NCI-H1694 (cell line): Measurements from ENCODE around the gene MTARC2.

ENCODE experiments used
- DNase-seq: peaks from one replicate; lab custom pipeline; 2025; lab: John Stamatoyannopoulos, UW

MTARC2 gene

DNA sequence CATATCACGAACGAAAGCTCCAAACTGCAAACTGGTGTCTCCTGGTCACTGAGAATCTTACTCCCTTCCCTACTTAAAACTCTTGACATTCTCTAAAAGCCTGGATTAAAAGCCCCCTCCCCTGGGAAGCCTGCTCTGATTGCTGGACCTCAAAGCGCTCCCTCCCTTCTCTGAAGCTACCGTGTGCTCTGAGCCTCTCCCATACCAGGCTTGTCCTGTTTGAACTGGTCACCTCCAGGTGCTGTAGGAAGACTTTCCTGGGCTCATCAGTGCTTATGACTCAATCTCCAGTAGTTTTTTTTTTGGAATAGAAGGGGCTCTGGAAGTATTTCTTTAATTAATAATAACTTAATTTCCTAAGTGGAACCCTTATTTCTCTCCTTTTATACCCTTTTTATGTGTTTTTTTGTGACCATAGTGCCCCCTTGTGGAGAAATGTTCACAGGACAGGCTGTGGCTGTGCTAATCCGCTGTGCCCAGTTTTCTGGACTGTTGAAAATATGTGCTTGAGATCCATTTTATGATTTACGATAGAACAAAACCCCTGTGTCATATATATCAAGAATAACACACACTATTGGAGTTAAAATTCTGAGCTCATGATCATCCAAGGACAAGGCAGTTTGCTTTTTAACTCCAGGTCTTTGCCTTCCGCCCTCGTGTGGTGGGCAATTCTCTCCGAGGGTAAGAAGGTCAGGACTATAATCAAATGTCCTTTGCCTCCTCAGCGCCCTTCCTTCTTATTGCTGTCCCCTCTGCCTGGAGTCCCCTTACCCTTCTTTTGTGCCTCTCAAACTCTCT is 55.5 kb downstream of the MTARC2 start:
- DNase-seq, result peak; percentile 28

DNA sequence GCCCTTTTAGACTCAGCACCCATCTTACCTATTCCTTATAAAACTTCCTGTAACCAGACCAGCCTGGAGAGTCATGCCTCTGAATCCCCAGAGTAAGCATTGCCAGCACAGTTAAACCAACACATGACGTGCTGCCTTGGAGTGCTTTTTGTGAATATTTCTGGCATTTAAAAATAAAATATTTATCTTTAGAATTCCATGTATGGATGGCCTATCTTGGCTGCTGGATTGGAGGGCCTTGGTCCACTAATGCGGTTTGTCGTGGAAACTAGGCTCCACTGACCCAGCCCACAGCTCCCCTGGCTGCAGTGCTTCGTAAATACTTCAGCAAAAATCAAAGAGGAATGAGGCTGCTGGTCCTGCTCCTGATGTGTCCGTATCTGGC is 56.1 kb downstream of the MTARC2 start:
- no peak for DNase-seq

DNA sequence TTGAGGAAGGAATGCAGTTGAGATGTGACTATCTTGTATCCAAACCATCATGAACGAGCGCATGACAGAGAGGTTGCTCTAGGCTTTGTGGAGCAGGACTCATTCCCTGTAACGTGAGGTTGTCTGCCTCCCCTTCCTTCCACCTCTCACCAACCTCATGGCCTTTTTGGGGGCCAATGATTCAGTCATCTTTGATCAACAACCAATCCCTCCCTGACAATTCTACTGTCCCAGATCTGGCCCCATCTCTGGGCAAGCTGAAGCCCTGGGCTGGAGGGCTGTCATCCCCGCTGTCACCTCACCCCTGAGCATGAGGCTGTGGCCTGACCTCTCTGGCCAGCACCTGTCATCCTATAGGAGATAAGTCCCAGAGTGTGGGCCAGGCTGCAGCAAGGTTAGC is 58.3 kb downstream of the MTARC2 start:
- DNase-seq, result no peak

DNA sequence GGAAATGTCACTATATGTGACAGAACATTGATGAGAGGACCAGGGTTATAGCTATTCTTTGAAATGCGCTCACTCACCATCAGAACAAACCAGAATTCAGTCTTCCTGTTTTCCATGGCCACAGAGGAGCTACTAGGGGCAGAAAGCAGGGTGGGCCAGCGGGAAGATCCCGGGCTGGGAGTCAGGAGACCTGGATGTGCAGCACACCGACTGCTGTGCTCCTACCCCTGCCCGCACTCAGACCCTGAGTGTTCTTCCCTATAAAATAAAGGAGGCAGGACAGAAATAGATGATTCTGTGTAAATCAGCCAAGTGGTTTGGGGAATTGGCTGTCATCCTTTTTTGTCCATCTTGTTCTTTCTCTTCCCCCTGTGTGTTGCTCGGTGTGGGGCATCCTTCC is 59.6 kb downstream of the MTARC2 start:
- DNase-seq, result no peak

DNA sequence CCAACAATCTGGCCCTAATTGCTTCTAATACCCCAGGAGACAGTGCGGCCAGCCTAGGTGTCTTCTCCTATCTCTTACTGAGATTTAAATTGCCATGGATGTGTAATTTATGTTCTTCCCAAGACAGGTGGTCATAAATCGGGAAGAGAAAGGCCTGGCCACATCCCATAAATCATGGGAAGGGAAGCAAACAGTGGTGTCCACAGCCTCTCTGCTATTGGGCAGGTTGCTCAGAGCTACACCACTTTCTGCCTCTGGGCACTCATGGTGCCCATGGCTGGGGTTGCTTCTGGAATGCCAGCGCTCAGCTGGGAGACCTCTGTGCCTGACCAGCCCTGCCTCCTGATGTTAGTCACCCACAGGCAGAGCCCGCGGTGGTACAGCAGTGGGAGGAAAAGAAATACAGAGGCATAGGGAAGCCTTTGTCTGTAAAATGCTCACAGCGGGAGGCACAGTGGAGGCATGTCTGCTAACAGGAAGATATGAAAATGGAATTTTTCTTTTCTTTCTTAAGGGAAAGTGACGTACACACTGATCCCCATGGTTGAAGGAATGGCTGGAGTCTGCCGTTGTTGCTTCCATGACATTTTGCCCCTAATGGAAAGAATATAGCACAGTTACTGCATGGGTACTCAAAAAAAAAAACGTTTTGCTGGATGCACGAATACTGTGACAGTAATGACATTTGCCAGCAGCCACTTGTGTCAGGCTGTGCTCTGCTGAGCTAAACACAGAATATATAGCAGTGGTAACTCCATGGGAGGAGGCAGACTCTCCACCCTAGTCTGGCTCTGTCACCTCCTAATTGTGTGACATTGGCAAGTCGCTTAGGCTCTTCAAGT is 60.4 kb downstream of the MTARC2 start:
- no peak for DNase-seq

DNA sequence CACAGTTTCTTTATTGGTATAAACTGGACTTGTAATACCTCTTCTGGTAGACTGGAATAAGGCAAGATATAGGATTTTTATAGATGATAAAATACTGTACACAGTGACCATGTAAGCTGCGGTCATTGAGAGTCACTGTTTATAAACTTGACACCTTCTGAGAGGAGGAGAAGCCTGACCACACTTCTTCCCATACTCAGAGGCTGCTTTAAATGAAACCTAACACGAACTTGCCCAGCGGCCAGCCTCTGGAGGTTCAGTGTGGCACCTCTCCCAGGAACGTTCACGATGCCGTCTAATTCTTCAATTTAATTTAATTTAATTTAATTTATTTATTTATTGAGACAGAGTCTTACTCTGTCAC is 61.0 kb downstream of the MTARC2 start:
- DNase-seq, result no peak

DNA sequence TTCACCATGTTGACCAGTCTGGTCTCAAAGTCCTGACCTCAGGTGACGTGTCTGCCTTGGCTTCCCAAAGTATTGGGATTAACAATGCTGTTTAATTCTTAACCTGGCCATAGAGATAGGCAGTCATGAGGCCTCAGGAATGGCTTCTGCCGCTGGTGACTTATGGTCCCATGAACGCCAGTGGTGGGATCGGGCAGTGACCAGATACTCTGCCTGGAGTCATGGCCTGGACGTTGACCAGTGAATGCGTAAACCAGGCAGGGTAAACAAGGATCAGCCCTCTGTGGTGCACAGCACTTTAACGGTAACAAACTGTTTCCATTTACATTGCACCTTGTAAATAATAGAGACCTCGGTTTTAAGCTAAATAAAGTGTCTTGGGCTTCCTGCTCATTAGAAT is 61.6 kb downstream of the MTARC2 start:
- DNase-seq, result no peak

DNA sequence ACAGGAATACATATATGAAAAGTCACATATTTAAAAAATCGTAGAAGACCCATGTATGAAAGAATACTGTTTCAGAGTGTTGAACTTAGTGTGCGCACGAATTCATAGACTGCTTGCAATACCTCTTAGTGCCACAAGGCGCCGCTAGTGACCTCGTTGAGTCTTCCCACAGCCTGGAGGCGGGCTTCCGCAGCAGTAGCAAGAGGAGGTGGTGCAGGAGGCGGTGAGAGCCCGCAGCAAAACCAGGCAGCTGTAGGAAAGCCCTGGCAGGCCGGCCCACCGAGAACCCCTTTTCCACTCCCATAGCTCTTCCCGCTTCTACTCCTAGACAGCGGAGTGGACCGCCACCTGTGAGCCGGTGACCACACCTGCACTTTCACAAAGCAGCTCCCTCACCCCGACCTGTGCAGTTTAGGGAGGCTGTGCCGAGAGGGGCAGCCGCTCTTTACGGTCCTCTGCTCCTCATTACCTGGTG is 62.1 kb downstream of the MTARC2 start:
- DNase-seq, result no peak

DNA sequence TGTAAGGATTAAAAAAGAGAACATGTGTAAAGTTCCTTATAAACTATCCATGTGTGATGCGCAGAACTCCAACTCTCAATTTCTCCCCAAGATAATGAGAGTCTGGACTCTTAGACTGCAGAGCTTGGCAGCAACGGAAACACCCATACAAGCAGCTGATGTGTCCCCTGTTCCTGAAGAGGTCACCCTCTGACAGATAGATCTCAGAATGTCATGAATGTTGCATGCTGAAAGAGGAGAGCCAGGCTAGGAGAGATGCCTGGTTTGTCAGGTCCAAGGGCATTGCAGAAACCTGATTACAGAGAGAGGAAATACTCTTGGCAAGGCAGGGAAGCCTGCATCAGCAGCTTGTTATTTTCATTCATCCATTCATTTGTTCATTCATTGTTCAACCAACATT is 62.8 kb downstream of the MTARC2 start:
- DNase-seq, result no peak

DNA sequence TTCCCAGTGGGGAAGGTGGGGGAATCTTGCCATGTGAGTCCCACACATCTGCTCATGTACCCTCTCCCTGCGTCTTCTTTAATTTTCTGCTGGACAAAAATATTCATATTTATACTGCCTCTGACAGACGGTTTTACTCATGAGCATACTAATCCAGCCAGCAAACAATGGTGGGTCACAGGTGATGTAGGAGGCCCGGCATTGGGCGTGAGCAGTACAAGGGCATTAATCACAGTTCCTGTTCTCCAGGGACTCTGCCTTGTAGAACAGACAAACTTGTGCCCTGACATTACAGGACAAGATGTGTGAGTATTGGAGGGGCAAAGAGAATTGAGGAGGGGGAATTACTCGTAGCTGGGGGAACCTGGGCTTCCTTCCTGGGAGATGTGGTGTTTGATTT is 63.6 kb downstream of the MTARC2 start:
- no peak for DNase-seq

DNA sequence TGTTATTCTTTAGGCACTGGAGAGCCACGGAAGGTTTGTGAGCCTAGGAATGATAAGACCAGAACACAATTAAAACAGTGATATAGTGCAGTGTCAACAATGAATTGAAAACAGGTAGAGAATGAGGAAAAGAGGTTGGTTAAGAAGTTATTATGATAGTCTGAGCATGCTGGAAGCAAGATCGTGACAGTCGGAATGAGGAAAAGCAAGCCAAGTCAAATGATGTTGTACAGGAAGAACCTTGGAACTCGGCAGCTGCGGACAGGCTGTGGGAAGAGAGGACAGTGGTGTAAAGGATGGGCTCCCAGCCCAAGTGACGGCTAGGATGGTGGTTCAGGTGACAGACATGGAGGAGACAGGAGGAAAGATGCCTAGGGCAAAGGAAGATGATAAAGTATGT is 64.2 kb downstream of the MTARC2 start:
- DNase-seq, result no peak

DNA sequence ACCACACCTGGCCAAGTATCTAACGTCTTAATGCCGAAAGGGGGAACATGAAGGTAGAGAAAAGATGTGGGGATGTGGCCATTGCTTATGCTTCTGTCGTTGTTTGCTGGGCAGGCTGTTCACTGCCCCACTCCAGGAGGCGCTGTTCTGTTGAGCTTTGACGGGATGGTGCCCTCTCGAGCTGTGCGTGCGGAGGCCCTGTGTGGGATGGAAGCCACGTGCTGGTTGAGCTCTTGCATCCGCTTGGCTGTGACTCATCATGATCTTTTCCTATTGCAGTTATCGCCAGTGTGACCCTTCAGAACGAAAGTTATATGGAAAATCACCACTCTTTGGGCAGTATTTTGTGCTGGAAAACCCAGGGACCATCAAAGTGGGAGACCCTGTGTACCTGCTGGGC is 64.9 kb downstream of the MTARC2 start:
- DNase-seq, result no peak

DNA sequence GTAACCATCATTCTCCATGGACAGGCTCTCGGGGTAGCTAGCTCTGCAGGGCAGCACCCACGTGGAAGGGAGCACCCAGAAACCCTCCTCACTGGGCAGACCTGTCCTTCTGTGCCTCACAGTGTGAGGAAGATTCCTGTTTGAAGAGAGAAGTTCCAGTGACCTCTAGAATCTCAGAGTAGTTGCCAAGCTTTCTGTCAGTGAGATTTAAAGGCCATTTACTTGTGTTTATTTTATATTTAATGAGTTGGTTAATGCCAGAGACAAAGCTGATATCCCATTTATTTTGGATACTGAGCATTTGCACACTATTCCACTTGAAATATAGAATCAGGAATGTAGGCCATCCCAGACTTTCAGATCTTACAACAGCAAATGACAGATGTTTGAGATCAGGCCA is 67.3 kb downstream of the MTARC2 start:
- DNase-seq, result no peak

DNA sequence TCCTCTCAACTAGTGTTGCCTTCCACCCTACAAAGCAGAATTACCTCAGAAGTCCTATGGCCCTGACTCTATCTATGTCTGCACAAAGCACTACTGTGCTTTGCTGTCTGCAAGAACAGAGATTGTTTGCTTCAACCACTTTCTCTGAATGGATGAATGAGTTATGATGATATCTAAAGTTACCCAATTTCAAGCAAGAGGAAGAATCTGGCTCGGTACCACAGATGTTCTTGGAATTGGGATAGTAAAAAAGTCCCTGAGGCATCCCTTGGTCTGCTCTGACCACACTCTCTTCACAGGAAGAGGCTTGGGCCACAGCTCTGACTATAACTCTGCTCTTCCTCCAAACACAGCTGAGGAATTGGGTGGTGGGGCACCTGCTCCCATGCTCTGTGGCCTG is 69.8 kb downstream of the MTARC2 start:
- DNase-seq, result no peak

DNA sequence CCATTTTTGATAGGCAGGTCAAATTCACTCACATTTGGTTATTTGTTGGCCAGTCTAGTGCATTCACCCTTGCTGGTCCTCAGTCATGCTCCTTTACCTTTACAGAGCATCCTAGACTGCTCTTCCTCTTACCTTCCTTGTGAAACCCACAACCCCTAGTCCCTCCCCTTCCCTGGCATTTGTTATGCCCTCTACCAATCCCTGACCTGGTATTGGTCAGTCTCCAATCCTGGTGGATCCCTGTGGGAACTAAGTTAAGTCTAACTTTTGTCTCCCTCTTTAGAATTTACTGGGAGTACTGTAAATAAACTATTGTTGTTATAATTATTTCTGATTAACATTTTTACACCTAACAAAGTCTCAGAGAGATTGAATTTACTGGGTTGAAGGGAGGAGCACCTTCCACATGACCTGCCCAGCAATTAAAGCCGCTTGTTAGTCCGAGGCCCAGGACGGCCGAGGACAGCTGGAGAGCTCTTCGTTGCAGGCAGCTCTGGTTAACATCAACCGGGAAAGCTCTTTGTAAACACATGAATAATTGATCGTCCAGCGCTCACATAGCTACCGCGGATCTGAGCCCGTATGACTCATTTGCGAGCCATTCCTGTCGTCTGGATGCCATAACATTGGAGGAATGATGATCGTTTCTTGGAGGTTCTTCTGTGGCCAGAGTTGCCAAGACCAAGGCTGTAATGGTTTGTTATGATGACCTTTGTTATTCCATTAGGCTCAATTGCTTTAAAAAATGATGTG is 70.5 kb downstream of the MTARC2 start:
- no peak for DNase-seq

DNA sequence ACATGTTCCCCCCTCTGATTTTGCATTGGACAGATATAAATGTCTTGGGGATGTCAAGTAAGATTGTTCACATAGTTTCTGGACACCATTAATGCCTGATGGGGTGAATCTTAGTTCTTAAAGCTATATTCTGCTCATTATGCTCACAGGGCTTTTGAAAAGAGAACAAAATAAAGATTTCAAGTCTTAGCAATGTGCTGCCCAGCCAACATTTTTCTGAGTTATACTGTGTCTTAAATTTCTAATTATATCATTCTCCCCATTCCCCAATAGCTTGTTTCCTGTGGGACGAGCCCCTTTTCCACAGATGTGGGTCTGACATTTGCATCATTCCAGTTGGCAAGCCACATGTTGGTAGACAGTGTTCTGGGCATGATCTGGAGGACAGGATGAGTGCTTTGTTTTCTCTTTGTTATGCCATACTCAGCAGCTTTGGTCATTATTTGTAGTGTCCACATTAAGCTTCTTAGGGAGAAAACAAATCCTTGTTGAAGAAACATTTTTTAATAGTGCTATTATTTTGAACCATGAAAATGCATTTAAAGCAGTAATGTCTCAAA is 71.4 kb downstream of the MTARC2 start:
- DNase-seq, result no peak

DNA sequence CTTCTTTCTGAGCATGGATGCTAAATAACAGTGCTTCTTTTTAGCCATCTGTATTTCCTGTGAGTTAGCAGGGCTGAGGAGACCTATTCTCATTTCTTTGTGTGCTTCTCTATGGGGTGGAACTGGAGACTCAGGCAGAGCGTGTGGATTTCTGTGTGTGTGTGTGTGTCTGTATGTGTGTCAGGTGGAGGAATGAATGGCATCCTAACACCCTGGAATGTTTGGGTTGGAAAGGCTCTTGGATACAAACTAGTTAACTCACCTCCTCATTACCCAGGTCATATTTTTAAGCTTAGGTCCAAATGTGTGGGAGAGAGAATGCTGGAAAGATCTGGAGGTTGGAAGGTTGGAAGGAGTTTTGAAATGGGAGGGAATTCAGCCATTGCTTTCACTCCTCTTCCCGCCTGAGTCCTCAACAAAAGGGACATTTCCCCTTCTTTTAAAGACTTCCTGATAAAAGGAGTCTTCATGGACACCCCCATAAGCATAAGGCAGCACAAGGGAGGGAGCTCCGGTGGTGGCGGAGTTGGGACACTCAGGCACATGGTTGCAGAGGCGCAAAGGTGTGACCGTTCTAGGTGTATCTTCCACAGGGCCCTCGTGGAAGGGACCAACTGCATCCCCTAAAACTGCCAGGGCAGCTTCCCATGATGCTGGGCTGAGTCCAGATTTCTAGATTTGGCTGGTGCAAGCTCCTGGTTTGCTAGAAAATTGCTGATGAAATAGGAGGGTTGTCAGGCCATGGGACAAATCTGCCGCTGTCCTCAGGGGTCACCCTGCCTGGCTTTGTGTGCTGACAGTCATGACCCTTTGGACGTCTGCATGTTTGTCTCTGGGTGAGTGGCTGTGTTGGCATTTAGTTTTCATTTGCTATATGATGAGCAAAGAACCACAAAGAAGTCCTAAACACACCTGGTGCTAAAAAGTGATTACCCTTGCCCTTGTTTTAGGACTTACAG is 76.2 kb downstream of the MTARC2 start:
- no peak for DNase-seq

DNA sequence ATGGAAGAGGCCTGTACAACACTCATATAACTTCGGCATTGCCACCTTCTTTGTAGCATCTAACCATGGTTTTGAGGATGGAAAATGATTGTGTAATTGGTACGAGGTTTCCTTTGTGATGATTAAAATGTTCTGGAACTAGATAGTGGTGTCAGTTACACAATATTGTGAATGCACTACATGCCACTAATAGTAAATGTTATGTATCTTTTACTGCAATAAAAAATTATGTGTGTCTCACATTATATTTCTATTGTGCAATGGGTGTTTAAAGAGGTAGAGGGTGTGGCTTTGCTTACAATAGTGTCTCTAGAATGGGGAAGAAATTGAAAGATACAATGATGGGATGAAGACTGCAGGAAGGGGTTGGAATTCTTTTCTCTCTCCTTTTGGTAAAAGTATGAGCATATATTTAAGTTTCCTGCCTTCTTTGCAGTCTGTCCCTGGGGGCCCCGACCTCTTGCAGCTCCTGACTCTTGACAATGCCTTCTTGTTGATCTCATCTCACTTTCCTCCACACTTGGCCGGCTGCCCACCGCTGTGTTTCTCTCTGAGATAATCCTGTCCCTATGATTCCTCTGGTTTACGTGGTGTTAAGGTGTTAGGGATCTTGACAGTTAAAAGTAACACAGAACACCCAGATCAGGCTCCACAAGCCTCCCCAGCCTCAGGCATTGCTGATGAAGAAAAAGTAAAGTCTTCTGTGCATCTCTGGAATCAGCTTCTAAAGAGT is 77.9 kb downstream of the MTARC2 start:
- no peak for DNase-seq

DNA sequence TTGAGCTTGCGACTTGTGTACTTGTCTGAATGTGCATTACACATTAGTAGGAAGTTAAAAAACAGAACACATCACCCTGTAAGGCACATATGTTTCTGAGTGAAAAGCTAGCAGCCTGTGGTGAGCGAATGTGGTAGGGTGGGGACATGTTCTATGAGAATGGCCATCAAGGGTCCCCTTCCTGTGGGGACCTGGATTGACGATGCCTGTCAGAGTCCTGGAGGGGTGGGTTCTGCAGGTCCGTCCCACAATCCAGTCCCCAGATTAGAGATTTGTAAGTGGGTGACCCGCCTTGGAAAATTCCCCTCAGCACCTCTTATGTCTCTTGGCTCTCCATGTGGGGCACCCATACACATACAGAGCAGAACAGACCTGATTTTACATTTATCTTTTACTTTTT is 78.6 kb downstream of the MTARC2 start:
- DNase-seq, result no peak

DNA sequence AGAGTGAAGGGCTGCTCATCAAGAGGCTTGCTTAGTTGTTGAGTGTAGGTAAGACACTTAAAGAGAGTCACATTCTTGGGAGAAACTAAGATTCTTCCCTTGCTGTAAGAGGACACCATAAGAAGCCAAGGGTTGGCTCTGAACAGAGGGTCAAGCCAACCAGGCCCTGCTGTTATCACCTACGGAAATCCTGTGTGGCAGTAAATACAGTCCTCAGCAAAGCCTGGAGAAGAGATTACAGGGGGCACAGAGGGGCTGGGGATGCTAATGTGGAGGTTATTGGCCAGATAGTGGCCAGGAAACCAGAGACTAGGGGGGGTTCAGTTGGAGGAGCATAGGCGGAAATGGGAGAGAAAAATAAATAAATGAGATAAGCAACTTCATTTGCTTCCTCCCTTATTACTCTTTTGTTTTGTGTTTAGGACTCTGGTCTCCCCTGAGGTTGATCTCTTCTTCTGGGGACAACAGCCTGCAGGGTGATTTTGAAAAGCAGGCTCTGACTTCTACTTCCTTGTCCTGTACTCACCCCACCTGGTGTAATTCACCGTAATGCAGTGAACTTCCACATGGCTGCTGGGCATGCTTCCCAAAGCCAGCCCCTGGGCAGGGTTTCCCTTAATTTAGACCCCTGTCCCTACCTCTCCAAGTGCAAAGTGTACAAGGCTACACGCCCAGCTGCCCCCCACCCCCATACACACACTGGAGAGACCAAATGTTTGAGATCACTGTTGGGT is 79.5 kb downstream of the MTARC2 start:
- no peak for DNase-seq
